Measurements from ENCODE around the gene EXOC3. TPM values are rescaled to one million over a fixed set of nuclear protein-coding genes. Genes with fewer than 3 reads are reported as not detected.

Gene EXOC3
- total RNA-seq, 1 experiment from 2014 or later = 55.0 TPM

- BruUV-seq (replicated peaks) = no TSS peak
- Histone ChIP-seq H3K27ac (ENCODE audit: low read length) (no peak overlapping the region), H3K36me3 (ENCODE audit: control insufficient read depth, insufficient read depth, low read length) (no peaks in the 10 kb centered on the region), H3K4me1 (ENCODE audit: control insufficient read depth, insufficient read depth, low read length) (no peaks in the 10 kb centered on the region), H3K27me3 (ENCODE audit: control insufficient read depth, insufficient read depth, low read length) (no peaks in the 10 kb centered on the region), H3K9me3 (ENCODE audit: control insufficient read depth, insufficient read depth, low read depth, low read length) (no peaks in the 10 kb centered on the region), H3K4me3 (ENCODE audit: low read depth in 2 of 2, low read length in 2 of 2) (no peak overlapping the region)
- ATAC-seq (no peak), DNase-seq (ENCODE audit: low read depth, low spot score) (no peak)
- in situ Hi-C loops (cut with HindIII; ENCODE audit: low pct_unique_long_range_greater_than_20kb, low sequenced_read_pairs) (no loop called here), intact Hi-C loops (cut with micrococcal nuclease; ENCODE audit: unreplicated experiment) (no loop called here)
- POLR2A ChIA-PET = interaction anchor here (0.6 to 0.7 kb wide), 2 partner anchors 99 to 186 kb away, joined by 3 read pairs; no protein-coding TSS in a partner anchor
- CTCF ChIA-PET = interaction anchor here (0.9 kb wide), 1 partner anchor 10 kb away, joined by 3 read pairs; no protein-coding TSS in a partner anchor
- TF ChIP-seq REST (IDR thresholded peaks at IDR 0.05; ENCODE audit: insufficient read depth in 1 of 2, low read depth in 2 of 2, low read length in 1 of 2) = no peak
- no peak for TF ChIP-seq TCF7L2 (IDR thresholded peaks at IDR 0.05; ENCODE audit: low read depth, low read length)
- TF ChIP-seq POLR2AphosphoS5 (IDR thresholded peaks at IDR 0.05; ENCODE audit: low read depth, low read length) = no peak
- TF ChIP-seq SIN3A (IDR thresholded peaks at IDR 0.05; ENCODE audit: borderline replicate concordance, insufficient read depth, low read depth, low read length) = no peak
- TF ChIP-seq CTCF (IDR thresholded peaks at IDR 0.05) = no peak
These were observed 25.4 kb upstream of the EXOC3 start for GRCh38 chr5:417301-418161.

- no peaks in the 10 kb centered on the region for H3K9me3 ChIP-seq (ENCODE audit: control insufficient read depth, insufficient read depth, low read depth, low read length)
- intact Hi-C loops (cut with micrococcal nuclease; ENCODE audit: unreplicated experiment) = no loop called here
- H3K4me3 ChIP-seq (ENCODE audit: low read depth in 2 of 2, low read length in 2 of 2) = no peak overlapping the region
- CTCF ChIA-PET = no interaction called here
- H3K27me3 ChIP-seq (ENCODE audit: control insufficient read depth, insufficient read depth, low read length) = no peaks in the 10 kb centered on the region
- ATAC-seq (no peak), DNase-seq (ENCODE audit: low read depth, low spot score) (no peak)
- in situ Hi-C loops (cut with HindIII; ENCODE audit: low pct_unique_long_range_greater_than_20kb, low sequenced_read_pairs) = no loop called here
- H3K27ac ChIP-seq (ENCODE audit: low read length) = no peak overlapping the region
- H3K4me1 ChIP-seq (ENCODE audit: control insufficient read depth, insufficient read depth, low read length) = no peaks in the 10 kb centered on the region
- no TSS peak for BruUV-seq (replicated peaks)
- TF ChIP-seq REST (IDR thresholded peaks at IDR 0.05; ENCODE audit: insufficient read depth in 1 of 2, low read depth in 2 of 2, low read length in 1 of 2) (no peak), TCF7L2 (IDR thresholded peaks at IDR 0.05; ENCODE audit: low read depth, low read length) (no peak), POLR2AphosphoS5 (IDR thresholded peaks at IDR 0.05; ENCODE audit: low read depth, low read length) (no peak), CTCF (IDR thresholded peaks at IDR 0.05) (no peak), SIN3A (IDR thresholded peaks at IDR 0.05; ENCODE audit: borderline replicate concordance, insufficient read depth, low read depth, low read length) (no peak)
- POLR2A ChIA-PET = interaction anchor here (0.6 to 0.7 kb wide), 2 partner anchors 98 to 187 kb away, joined by 3 read pairs; no protein-coding TSS in a partner anchor
- no peaks in the 10 kb centered on the region for H3K36me3 ChIP-seq (ENCODE audit: control insufficient read depth, insufficient read depth, low read length)
These were observed 24.5 kb upstream of the EXOC3 start for GRCh38 chr5:418162-419121.
